DND-41 (cell line): Measurements from ENCODE around the gene KCNH8.

Source experiments
- CTCF ChIP-seq: IDR thresholded peaks from 2 replicates; pipeline ENCODE4 v1.5.1; 2012; ENCODE audit warnings: borderline replicate concordance, low read length, moderate library complexity, mild to moderate bottlenecking; ENCODE audit not compliant: poor library complexity, severe bottlenecking; ENCODE audit errors: extremely low read depth
- EZH2 ChIP-seq: IDR thresholded peaks from 3 replicates; pipeline ENCODE4 v1.6.1; 2012; ENCODE audit warnings: borderline replicate concordance, low read depth, mild to moderate bottlenecking, moderate library complexity, low read length, inconsistent platforms; ENCODE audit not compliant: severe bottlenecking

GRCh38 chr3:19250959-19251610 is 102.8 kb downstream of the KCNH8 start:
- TF ChIP-seq CTCF (no peak), EZH2 (no peak)
